CD14-positive monocyte (primary cell): ENCODE data around the gene MEGF9. TPM values are rescaled to one million over a fixed set of nuclear protein-coding genes. Genes with fewer than 3 reads are reported as not detected.

Source experiments
- DNase-seq, 3 donors: peaks; one replicate each; pipeline ENCODE4 v3.0.0-alpha.2; 2011 to 2022
- H2AFZ ChIP-seq: 2 replicates; pipeline ENCODE4 v1.6.0; 2012; ENCODE audit warnings: mild to moderate bottlenecking, low read depth, low read length, inconsistent platforms; ENCODE audit not compliant: insufficient read depth, poor library complexity, severe bottlenecking
- H3K27ac ChIP-seq, 2 donors: 1 replicate in 1 of 2; 2 replicates in 1 of 2; pipeline ENCODE4 v1.5.1; 2012 to 2013; ENCODE audit warnings: low read length in 2 of 2, control low read depth in 1 of 2, inconsistent platforms in 1 of 2, low read depth in 1 of 2, mild to moderate bottlenecking in 1 of 2
- H3K27me3 ChIP-seq, 2 donors: one replicate each; pipeline versions ENCODE4 v1.6.0 to v1.6.1; 2011 to 2013; ENCODE audit warnings: low read length in 2 of 2; ENCODE audit not compliant: control insufficient read depth in 2 of 2, insufficient read depth in 2 of 2
- H3K36me3 ChIP-seq, 2 donors: replicated peaks in 1 of 2; 1 replicate in 1 of 2; 2 replicates in 1 of 2; pipeline versions ENCODE4 v1.5.1 to v1.6.1; 2012 to 2013; ENCODE audit warnings: low read length in 2 of 2, control low read depth in 1 of 2, inconsistent platforms in 1 of 2, mild to moderate bottlenecking in 1 of 2; ENCODE audit not compliant: insufficient read depth in 2 of 2, control insufficient read depth in 1 of 2
- H3K4me1 ChIP-seq, 2 donors: 1 replicate in 1 of 2; 2 replicates in 1 of 2; pipeline versions ENCODE4 v1.5.1 to v1.6.1; 2012 to 2013; ENCODE audit warnings: low read length in 2 of 2, control low read depth in 1 of 2, inconsistent platforms in 1 of 2, mild to moderate bottlenecking in 1 of 2, moderate library complexity in 1 of 2; ENCODE audit not compliant: insufficient read depth in 2 of 2, control insufficient read depth in 1 of 2
- H3K4me2 ChIP-seq: replicated peaks from 2 replicates; pipeline ENCODE3; 2012; ENCODE audit warnings: low read length, moderate library complexity, mild to moderate bottlenecking; ENCODE audit not compliant: poor library complexity, severe bottlenecking; ENCODE audit errors: extremely low read depth
- H3K4me3 ChIP-seq, 3 experiments: fragments of 200-600 bp in 1 of 3; sonication (generic) in 1 of 3; replicated peaks in 1 of 3; 1 replicate in 2 of 3; 2 replicates in 1 of 3; pipeline ENCODE4 v1.5.1; 2011 to 2013; ENCODE audit warnings: low read length in 3 of 3, mild to moderate bottlenecking in 3 of 3, control low read depth in 2 of 3, low read depth in 2 of 3, inconsistent platforms in 1 of 3, moderate library complexity in 1 of 3
- H3K79me2 ChIP-seq: 2 replicates; pipeline ENCODE4 v1.6.0; 2012; ENCODE audit warnings: mild to moderate bottlenecking, control low read depth, inconsistent platforms, low read length, moderate library complexity; ENCODE audit not compliant: insufficient read depth
- H3K9ac ChIP-seq: 2 replicates; pipeline ENCODE4 v1.6.0; 2017; ENCODE audit warnings: low read length, mild to moderate bottlenecking; ENCODE audit not compliant: insufficient read depth, poor library complexity, severe bottlenecking
- H3K9me3 ChIP-seq, 2 donors: replicated peaks in 1 of 2; 1 replicate in 1 of 2; 2 replicates in 1 of 2; pipeline versions ENCODE4 v1.5.1 to v1.6.1; 2012 to 2013; ENCODE audit warnings: low read length in 2 of 2, control low read depth in 1 of 2; ENCODE audit not compliant: control insufficient read depth in 1 of 2, insufficient read depth in 1 of 2
- H4K20me1 ChIP-seq: 2 replicates; pipeline ENCODE4 v1.6.0; 2012; ENCODE audit warnings: mild to moderate bottlenecking, low read length, control low read depth, moderate library complexity; ENCODE audit not compliant: insufficient read depth
- H3K27ac Mint-ChIP-seq, 7 donors: one replicate each; pipeline ENCODE4 v1.8.0; 2020; ENCODE audit warnings: mild to moderate bottlenecking in 7 of 7, mixed read lengths in 7 of 7, moderate library complexity in 6 of 7, inconsistent platforms in 2 of 7
- H3K27me3 Mint-ChIP-seq, 3 donors: one replicate each; pipeline ENCODE4 v1.8.0; 2021 to 2022; ENCODE audit warnings: low read depth in 3 of 3, mild to moderate bottlenecking in 3 of 3, mixed read lengths in 3 of 3, moderate library complexity in 3 of 3, inconsistent platforms in 1 of 3
- H3K36me3 Mint-ChIP-seq, 2 donors: one replicate each; pipeline ENCODE4 v1.8.0; 2020; ENCODE audit warnings: mixed read lengths in 2 of 2, inconsistent platforms in 1 of 2, mild to moderate bottlenecking in 1 of 2
- H3K4me1 Mint-ChIP-seq: one replicate; pipeline ENCODE4 v1.8.0; 2020; ENCODE audit warnings: mild to moderate bottlenecking, mixed read lengths
- H3K4me3 Mint-ChIP-seq, 2 donors: one replicate each; pipeline ENCODE4 v1.8.0; 2020; ENCODE audit warnings: mild to moderate bottlenecking in 2 of 2, mixed read lengths in 2 of 2, moderate library complexity in 1 of 2
- H3K9me3 Mint-ChIP-seq, 7 donors: one replicate each; pipeline ENCODE4 v1.8.0; 2020 to 2022; ENCODE audit warnings: mixed read lengths in 7 of 7, mild to moderate bottlenecking in 6 of 7, moderate library complexity in 6 of 7, inconsistent platforms in 2 of 7
- CTCF ChIP-seq: fragments of 200-600 bp; IDR thresholded peaks from one replicate; pipeline ENCODE4 v1.8.0; 2022; ENCODE audit warnings: antibody characterized with exemption, mild to moderate bottlenecking
- WGBS: methylation state at CpG from one replicate; pipeline ENCODE4 v1.1.5; 2013; ENCODE audit warnings: missing lambda C conversion rate; ENCODE audit not compliant: insufficient coverage; 5-methylcytosine and 5-hydroxymethylcytosine counted together
- intact Hi-C, 2 donors: fragments of 100-400 bp; cut with micrococcal nuclease; formaldehyde crosslinking; loops; one replicate each; pipeline versions ENCODE4 v1.15.0 to v1.15.1; 2023
- polyA plus RNA-seq, 3 donors: library from polyadenylated mRNA; depleted of rRNA in 1 of 3; unstranded in 2 of 3; stranded (reverse) in 1 of 3; fragments of 300-500 nt in 2 of 3; fragments of >200 nt in 1 of 3; fragmentation: Illumina TruSeq in 2 of 3; gene quantifications; 1 replicate in 2 of 3; 2 replicates in 1 of 3; pipeline ENCODE4 v1.2.3, GENCODE V29; 2012 to 2021

MEGF9 gene
- polyA plus RNA-seq, 3 donors: 45.0 to 92.8 (median 89.7) TPM

DNA sequence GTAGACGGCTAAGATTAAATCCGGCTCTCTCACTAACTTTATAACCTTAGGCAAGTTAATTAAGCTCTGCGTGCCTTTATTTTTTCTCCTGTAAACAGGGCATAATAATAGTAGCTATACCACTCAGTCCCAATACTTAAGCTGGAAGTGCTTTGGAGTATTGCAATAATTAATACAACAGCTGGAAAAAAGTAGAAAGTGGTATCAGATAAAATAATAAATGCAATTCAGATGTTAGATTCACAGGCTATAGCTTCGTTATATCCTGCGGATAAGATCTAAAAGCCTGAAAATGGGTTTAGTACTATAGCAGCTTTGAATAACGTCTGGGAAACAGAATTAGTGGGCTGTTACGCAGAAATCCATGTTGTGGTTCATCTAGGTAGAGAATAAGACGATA lies 51.8 kb downstream of the MEGF9 start:
- intact Hi-C loops: loop anchor here in 1 of 2 donors (10.0 kb wide), 1 partner anchor 52 kb away; the partner anchor contains the start of gene MEGF9
- TF ChIP-seq CTCF: no peak
- H3K4me1 ChIP-seq: peaks cover 28 to 60% of the 10 kb centered on the region in 2 donors

DNA sequence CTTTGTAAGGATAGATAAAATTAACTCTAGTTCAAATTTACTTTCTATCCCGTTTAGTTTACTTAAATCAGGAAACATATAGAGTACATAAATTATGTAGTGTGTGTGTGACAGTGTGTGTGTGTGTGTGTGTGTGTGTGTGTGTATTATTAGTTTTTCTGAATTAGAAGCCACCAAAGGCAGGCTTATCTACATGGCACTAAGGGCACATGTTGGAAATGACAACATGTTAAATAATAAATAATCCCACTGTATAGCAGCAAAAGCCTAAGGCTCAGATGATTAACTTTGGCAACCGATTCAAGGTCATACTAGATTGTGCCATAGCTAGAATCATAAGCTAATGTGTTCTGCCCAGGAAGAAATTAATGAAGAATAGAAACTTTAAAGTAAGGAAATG lies 54.6 kb downstream of the MEGF9 start:
- WGBS: no CpG with 5 or more reads among the region's 2 CpGs
- no peak for TF ChIP-seq CTCF
- Histone ChIP-seq H2AFZ (no peak overlapping the region), H3K4me2 (no peak overlapping the region), H3K4me1 (peaks cover 21 to 42% of the 10 kb centered on the region in 2 donors), H3K79me2 (peaks cover 100% of the 10 kb centered on the region), H3K27me3 (no peaks in the 10 kb centered on the region), H3K27ac (peak overlapping the region in 1 of 2 donors; percentile 46), H4K20me1 (peaks cover 100% of the 10 kb centered on the region), H3K4me3 (no peak overlapping the region), H3K9me3 (no peaks in the 10 kb centered on the region), H3K36me3 (peaks cover 29 to 31% of the 10 kb centered on the region in 2 donors), H3K9ac (no peak overlapping the region)
- H3K27ac Mint-ChIP-seq: peak overlapping the region in 1 of 7 donors; percentile 55
- H3K4me1 Mint-ChIP-seq: peaks cover 56% of the 10 kb centered on the region
- DNase-seq: no peak
- no peaks in the 10 kb centered on the region for H3K27me3 Mint-ChIP-seq
- intact Hi-C loops: loop anchor here in 1 of 2 donors (10.0 kb wide), 1 partner anchor 55 kb away; the partner anchor contains the start of gene MEGF9
- no peak overlapping the region for H3K4me3 Mint-ChIP-seq
- no peaks in the 10 kb centered on the region for H3K9me3 Mint-ChIP-seq
- H3K36me3 Mint-ChIP-seq: peaks cover 22 to 41% of the 10 kb centered on the region in 2 donors

More for the DNA sequence above, 51.8 kb downstream of the MEGF9 start:
- H3K4me2 ChIP-seq: no peak overlapping the region
- Mint-ChIP-seq H3K27ac (no peak overlapping the region), H3K27me3 (no peaks in the 10 kb centered on the region), H3K36me3 (peaks cover 26 to 38% of the 10 kb centered on the region in 2 donors), H3K9me3 (peaks cover 0 to 2% (median 0%) of the 10 kb centered on the region in 7 donors), H3K4me1 (peaks cover 76% of the 10 kb centered on the region), H3K4me3 (no peak overlapping the region)
- H3K9ac ChIP-seq: no peak overlapping the region
- peaks cover 14 to 16% of the 10 kb centered on the region in 2 donors for H3K36me3 ChIP-seq
- H3K9me3 ChIP-seq: no peaks in the 10 kb centered on the region
- H3K27me3 ChIP-seq: no peaks in the 10 kb centered on the region
- WGBS: 100% methylated on average over 1 of the region's 8 CpGs
- no peak overlapping the region for H2AFZ ChIP-seq
- peak overlapping the region in 1 of 2 donors; percentile 34 for H3K27ac ChIP-seq
- no peak for DNase-seq
- H3K79me2 ChIP-seq: peaks cover 100% of the 10 kb centered on the region
- H3K4me3 ChIP-seq: no peak overlapping the region
- peaks cover 100% of the 10 kb centered on the region for H4K20me1 ChIP-seq
